ENCODE results near the gene C2CD2L.

DNA sequence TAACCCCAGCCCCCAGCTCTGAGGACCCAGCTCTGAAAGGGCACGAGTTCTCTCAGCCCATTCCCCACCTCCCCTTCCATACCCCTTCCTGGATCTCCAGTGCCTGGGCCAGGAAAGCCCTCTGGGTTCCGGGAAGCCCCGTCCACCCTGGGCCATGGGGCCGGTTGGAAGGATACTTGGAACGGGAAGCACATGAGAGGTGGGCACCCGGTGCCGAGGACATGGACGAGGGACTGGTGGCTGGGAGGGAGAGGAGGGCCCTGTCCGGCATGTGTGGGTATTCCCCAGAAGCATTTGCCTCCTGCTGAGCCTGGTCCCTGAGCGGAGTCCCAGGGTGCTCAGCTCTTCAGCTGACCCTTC is 9.1 kb downstream of the C2CD2L start:
- TF ChIP-seq CTCF (IDR thresholded peaks at IDR 0.05) (no peak), POLR2A (IDR thresholded peaks at IDR 0.05) (no peak)
